ENCODE data around the gene MADCAM1.

MADCAM1 gene

GRCh38 chr19:489418-490196, 6.7 kb upstream of the MADCAM1 start:
- DNase-seq = peak; percentile 45

GRCh38 chr19:491146-491741, 5.0 kb upstream of the MADCAM1 start:
- DNase-seq = no peak

- DNase-seq = no peak
These were observed 4.2 kb upstream of the MADCAM1 start for GRCh38 chr19:492091-492531.

GRCh38 chr19:493391-494170, 2.7 kb upstream of the MADCAM1 start:
- DNase-seq = no peak

- DNase-seq = no peak
These were observed 1.9 kb upstream of the MADCAM1 start for GRCh38 chr19:494171-495080.

GRCh38 chr19:495081-495401, 1.2 kb upstream of the MADCAM1 start:
- no peak for DNase-seq

- DNase-seq = no peak
These were observed 729 bp upstream of the MADCAM1 start for GRCh38 chr19:495402-496111.

- no peak for DNase-seq
These were observed 700 bp downstream of the MADCAM1 start for GRCh38 chr19:496986-497385.

- DNase-seq = no peak
These were observed 1.2 kb downstream of the MADCAM1 start for GRCh38 chr19:497491-497868.

GRCh38 chr19:497869-498510, 1.7 kb downstream of the MADCAM1 start:
- no peak for DNase-seq

GRCh38 chr19:498511-498891, 2.2 kb downstream of the MADCAM1 start:
- no peak for DNase-seq

- DNase-seq = no peak
These were observed 2.8 kb downstream of the MADCAM1 start for GRCh38 chr19:498977-499623.

- DNase-seq = no peak
These were observed 5.4 kb downstream of the MADCAM1 start for GRCh38 chr19:501646-502045.

- no peak for DNase-seq
These were observed 8.3 kb downstream of the MADCAM1 start for GRCh38 chr19:504616-505015.

- DNase-seq = peak; percentile 99
These were observed 10.4 kb downstream of the MADCAM1 start for GRCh38 chr19:506404-507285.

- peak; percentile 84 for DNase-seq
These were observed 11.3 kb downstream of the MADCAM1 start, which contains the start of gene TPGS1 for GRCh38 chr19:507286-508203. Gene TPGS1, plus strand, starts transcription at chr19:507497. Its CDS starts 10 bp downstream, at chr19:507507.

- DNase-seq = no peak
These were observed 12.2 kb downstream of the MADCAM1 start for GRCh38 chr19:508204-509150.
